ENCODE results near the gene DDRGK1. TPM values are rescaled to one million over a fixed set of nuclear protein-coding genes. Genes with fewer than 3 reads are reported as not detected.

The DDRGK1 gene
- total and polyA plus RNA-seq, 2 of the 4 experiments (the other 2 are of a cell fraction), result 12.2 to 29.6 TPM

DNA sequence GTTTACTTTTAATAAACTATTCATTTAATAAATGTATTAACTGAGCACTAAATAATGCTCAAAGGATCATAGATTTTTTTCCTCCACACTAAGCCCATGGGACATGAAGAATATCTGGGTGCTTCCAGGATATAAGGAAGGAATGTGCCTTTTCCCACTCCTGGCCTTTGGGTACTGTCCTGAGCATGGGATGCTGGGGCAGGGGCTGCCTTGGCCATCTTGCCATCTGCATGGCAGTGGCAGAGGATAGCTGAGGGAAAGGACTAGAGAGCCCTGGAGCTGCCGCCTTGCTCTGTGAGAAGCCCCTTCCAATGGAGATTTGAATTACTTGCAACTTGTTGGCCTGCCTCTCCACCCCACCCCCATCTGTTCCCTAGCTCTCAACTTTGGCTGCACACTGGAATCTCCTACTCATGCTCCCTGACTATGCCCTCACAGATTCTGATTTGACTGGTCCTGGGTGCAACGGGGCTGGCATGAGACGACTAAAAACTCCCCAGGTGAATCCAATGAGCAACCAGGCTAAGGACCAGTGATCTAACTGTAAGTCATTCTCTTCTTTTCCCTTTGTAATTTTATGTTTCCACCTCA lies 15.6 kb downstream of the DDRGK1 start:
- Histone ChIP-seq H3K4ac (ENCODE audit: low read depth, low read length) (no peak overlapping the region), H3K4me2 (ENCODE audit: low read depth, low read length) (no peak overlapping the region), H3K79me1 (ENCODE audit: low read depth in 1 of 2, low read length in 2 of 2) (no peaks in the 10 kb centered on the region), H2BK15ac (ENCODE audit: low read depth, low read length) (no peak overlapping the region), H3K56ac (ENCODE audit: extremely low read depth, insufficient read depth, low read length) (no peak overlapping the region), H2AK9ac (replicated peaks; ENCODE audit: low read depth, low read length, poor library complexity) (no peak overlapping the region), H4K8ac (ENCODE audit: low read depth in 2 of 2, low read length in 2 of 2) (no peak overlapping the region), H2BK5ac (ENCODE audit: low read depth, low read length, poor library complexity, severe bottlenecking) (no peak overlapping the region), H3K9ac (ENCODE audit: low read depth, low read length) (no peak overlapping the region), H2AFZ (replicated peaks; ENCODE audit: low read length, poor library complexity) (no peak overlapping the region), H4K20me1 (ENCODE audit: insufficient read depth, low read length) (no peaks in the 10 kb centered on the region), H4K5ac (ENCODE audit: low read depth, low read length) (no peak overlapping the region), H2BK20ac (ENCODE audit: low read depth, low read length) (no peak overlapping the region), H3K4me1 (ENCODE audit: control insufficient read depth, insufficient read depth, low read length) (0 out of 2 replicates have a peak, but pooled peaks cover 2% of the 10 kb centered on the region), H3K23ac (ENCODE audit: low read depth, low read length) (no peak overlapping the region), H3K18ac (ENCODE audit: low read depth, low read length) (no peak overlapping the region), H3K4me3 (ENCODE audit: insufficient read depth, low read depth, low read length) (no peak overlapping the region), H3K36me3 (ENCODE audit: control insufficient read depth, insufficient read depth, low read length) (peaks cover 42% of the 10 kb centered on the region), H3K9me3 (ENCODE audit: control insufficient read depth, insufficient read depth, low read length) (no peaks in the 10 kb centered on the region), H3K14ac (replicated peaks; ENCODE audit: low read depth, low read length) (no peak overlapping the region), H3K27me3 (ENCODE audit: control insufficient read depth, insufficient read depth, low read length) (no peaks in the 10 kb centered on the region), H4K91ac (ENCODE audit: insufficient read depth, low read depth, low read length) (no peak overlapping the region), H2AK5ac (ENCODE audit: low read depth, low read length) (no peak overlapping the region), H3K27ac (ENCODE audit: insufficient read depth, low read length) (no peak overlapping the region), H2BK120ac (ENCODE audit: low read depth, low read length) (no peak overlapping the region), H3K9me1 (ENCODE audit: insufficient read depth, low read length) (no peaks in the 10 kb centered on the region)
- 100% methylated on average over 1 of the region's 3 CpGs; no CpG with 5 or more reads in 1 of the 2 experiments for WGBS, 2 experiments (ENCODE audit: extremely low coverage in 2 of 2, insufficient read length in 1 of 2)
- dilution Hi-C loops (cut with HindIII; ENCODE audit: low sequenced_read_pairs, unreplicated experiment) (no loop called here), intact Hi-C loops (cut with micrococcal nuclease) (no loop called here), in situ Hi-C loops (cut with MboI; ENCODE audit: low sequenced_read_pairs) (no loop called here)
- DNase-seq (no peak), ATAC-seq (ENCODE audit: low read depth) (no peak)
- ChIA-PET CTCF (no interaction called here), POLR2A (ENCODE audit: unreplicated experiment) (no interaction called here)
- TF ChIP-seq RAD21 (IDR thresholded peaks at IDR 0.05; ENCODE audit: low read length) (no peak), MAZ (IDR thresholded peaks at IDR 0.05; ENCODE audit: borderline replicate concordance, low read depth, low read length) (no peak), SMC3 (IDR thresholded peaks at IDR 0.05; ENCODE audit: low read depth, low read length) (no peak), BHLHE40 (IDR thresholded peaks at IDR 0.05; ENCODE audit: low read depth, low read length) (no peak), RCOR1 (IDR thresholded peaks at IDR 0.05; ENCODE audit: insufficient replicate concordance, low read length) (no peak), MAFK (IDR thresholded peaks at IDR 0.05; ENCODE audit: low read depth, low read length) (no peak), NFE2L2 (IDR thresholded peaks at IDR 0.05; ENCODE audit: low read depth, low read length) (no peak), POLR2A (IDR thresholded peaks at IDR 0.05; ENCODE audit: low read depth, low read length) (no peak), FOS (IDR thresholded peaks at IDR 0.05; ENCODE audit: low read depth, low read length) (no peak), MXI1 (IDR thresholded peaks at IDR 0.05; ENCODE audit: borderline replicate concordance, low read depth, low read length) (no peak), CEBPB (IDR thresholded peaks at IDR 0.05; ENCODE audit: low read depth, low read length) (no peak), RFX5 (IDR thresholded peaks at IDR 0.05; ENCODE audit: low read depth, low read length) (no peak), CHD1 (IDR thresholded peaks at IDR 0.05; ENCODE audit: low read depth, low read length) (no peak)
- TF ChIP-seq, protein P1, sequence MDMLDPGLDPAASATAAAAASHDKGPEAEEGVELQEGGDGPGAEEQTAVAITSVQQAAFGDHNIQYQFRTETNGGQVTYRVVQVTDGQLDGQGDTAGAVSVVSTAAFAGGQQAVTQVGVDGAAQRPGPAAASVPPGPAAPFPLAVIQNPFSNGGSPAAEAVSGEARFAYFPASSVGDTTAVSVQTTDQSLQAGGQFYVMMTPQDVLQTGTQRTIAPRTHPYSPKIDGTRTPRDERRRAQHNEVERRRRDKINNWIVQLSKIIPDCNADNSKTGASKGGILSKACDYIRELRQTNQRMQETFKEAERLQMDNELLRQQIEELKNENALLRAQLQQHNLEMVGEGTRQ (IDR thresholded peaks at IDR 0.05; ENCODE audit: low read depth, low read length), result no peak
- TF ChIP-seq, protein P2, sequence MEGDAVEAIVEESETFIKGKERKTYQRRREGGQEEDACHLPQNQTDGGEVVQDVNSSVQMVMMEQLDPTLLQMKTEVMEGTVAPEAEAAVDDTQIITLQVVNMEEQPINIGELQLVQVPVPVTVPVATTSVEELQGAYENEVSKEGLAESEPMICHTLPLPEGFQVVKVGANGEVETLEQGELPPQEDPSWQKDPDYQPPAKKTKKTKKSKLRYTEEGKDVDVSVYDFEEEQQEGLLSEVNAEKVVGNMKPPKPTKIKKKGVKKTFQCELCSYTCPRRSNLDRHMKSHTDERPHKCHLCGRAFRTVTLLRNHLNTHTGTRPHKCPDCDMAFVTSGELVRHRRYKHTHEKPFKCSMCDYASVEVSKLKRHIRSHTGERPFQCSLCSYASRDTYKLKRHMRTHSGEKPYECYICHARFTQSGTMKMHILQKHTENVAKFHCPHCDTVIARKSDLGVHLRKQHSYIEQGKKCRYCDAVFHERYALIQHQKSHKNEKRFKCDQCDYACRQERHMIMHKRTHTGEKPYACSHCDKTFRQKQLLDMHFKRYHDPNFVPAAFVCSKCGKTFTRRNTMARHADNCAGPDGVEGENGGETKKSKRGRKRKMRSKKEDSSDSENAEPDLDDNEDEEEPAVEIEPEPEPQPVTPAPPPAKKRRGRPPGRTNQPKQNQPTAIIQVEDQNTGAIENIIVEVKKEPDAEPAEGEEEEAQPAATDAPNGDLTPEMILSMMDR (conservative IDR thresholded peaks at IDR 0.05; ENCODE audit: low read depth, low read length), result no peak
- TF ChIP-seq, protein P3, sequence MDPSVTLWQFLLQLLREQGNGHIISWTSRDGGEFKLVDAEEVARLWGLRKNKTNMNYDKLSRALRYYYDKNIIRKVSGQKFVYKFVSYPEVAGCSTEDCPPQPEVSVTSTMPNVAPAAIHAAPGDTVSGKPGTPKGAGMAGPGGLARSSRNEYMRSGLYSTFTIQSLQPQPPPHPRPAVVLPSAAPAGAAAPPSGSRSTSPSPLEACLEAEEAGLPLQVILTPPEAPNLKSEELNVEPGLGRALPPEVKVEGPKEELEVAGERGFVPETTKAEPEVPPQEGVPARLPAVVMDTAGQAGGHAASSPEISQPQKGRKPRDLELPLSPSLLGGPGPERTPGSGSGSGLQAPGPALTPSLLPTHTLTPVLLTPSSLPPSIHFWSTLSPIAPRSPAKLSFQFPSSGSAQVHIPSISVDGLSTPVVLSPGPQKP (IDR thresholded peaks at IDR 0.05; ENCODE audit: borderline replicate concordance, low read depth, low read length), result no peak
- BruUV-seq (replicated peaks), result no TSS peak

Data from IMR-90 (cell line).